Heart left ventricle (tissue), 13 donors: ENCODE data around the gene LHB.

Experiments used
- POLR2A ChIP-seq, 2 donors: fragments of 450-650 bp; IDR thresholded peaks; one replicate each; pipeline ENCODE4 v1.6.1; 2017; ENCODE audit warnings: antibody characterized with exemption in 2 of 2, mild to moderate bottlenecking in 2 of 2, moderate library complexity in 2 of 2
- TF ChIP-seq, protein P1 (sequence below), 12 donors: fragments of 200-600 bp; sonication (generic) in 4 of 12; IDR thresholded peaks; one replicate each; pipeline versions ENCODE4 v1.5.0 to v1.8.0; 2018 to 2022; ENCODE audit warnings: antibody characterized with exemption in 12 of 12, mild to moderate bottlenecking in 5 of 12
- donor health status: ischemic (EF 13 %, LVEDD 7.1; RV severe dilation, severe dysfunction).
- donor health status: DM: no; HTN: yes; CAD: no.
- donor health status: DM: no; HTN: no; CAD: no.
- donor health status: ischemic (EF 25% LVEDD 6.9; RV normal size, moderate dysfunction).
- donor health status: ischemic (EF 25% LVEDD 5.7; RV mildly dilated, moderate dysfunction).
- donor health status: ischemic (EF 35%, LVEDD 5.7; RV mildly dilated, moderate dysfunction).
- donor health status: nonischemic (EF 11% LVEDD 7.7; RV severe dilation, severe dysfunction).
- donor health status: DM: yes; HTN: yes; CAD: no.
- donor health status: PGD.
- donor health status: ischemic (EF 29% LVEDD 5.4; RV normal size, mild dysfunction).
- donor health status: nonischemic (EF 23%, LVEDD 6.1; RV moderate dilation, normal function).

DNA sequence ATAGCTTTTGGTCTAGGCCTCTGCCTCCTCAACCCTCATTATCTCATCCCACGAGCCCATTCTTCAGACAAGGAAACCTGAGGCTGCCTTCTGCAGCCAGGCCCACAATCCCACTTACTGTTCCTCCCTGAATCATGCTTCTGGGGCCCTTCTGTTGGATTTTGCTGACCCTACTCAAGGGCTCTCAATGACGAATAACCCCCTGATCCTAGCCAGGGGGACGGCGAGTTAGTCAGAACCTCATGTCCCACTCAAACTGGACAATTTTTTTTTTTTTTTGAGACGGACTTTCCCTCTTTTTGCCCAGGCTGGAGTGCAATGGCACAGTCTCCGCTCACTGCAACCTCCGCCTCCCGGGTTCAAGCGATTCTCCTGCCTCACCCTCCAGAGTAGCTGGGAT lies 5.2 kb upstream of the LHB start:
- TF ChIP-seq, protein P1, sequence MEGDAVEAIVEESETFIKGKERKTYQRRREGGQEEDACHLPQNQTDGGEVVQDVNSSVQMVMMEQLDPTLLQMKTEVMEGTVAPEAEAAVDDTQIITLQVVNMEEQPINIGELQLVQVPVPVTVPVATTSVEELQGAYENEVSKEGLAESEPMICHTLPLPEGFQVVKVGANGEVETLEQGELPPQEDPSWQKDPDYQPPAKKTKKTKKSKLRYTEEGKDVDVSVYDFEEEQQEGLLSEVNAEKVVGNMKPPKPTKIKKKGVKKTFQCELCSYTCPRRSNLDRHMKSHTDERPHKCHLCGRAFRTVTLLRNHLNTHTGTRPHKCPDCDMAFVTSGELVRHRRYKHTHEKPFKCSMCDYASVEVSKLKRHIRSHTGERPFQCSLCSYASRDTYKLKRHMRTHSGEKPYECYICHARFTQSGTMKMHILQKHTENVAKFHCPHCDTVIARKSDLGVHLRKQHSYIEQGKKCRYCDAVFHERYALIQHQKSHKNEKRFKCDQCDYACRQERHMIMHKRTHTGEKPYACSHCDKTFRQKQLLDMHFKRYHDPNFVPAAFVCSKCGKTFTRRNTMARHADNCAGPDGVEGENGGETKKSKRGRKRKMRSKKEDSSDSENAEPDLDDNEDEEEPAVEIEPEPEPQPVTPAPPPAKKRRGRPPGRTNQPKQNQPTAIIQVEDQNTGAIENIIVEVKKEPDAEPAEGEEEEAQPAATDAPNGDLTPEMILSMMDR (IDR thresholded peaks at IDR 0.05), result no peak
- TF ChIP-seq POLR2A (IDR thresholded peaks at IDR 0.05), result no peak
